HUES64 (cell line): Measurements from ENCODE around the gene ZNF92. TPM values are rescaled to one million over a fixed set of nuclear protein-coding genes. Genes with fewer than 3 reads are reported as not detected.
"Not testable (repeated sequence)": the region's sequence is repeated elsewhere in the genome, so short reads cannot be mapped to it uniquely, and the experiment has no call there.

Source experiments
- H3K27ac ChIP-seq: 2 replicates; pipeline ENCODE4 v1.7.0; 2013; ENCODE audit warnings: low read depth, low read length, inconsistent platforms
- H3K27me3 ChIP-seq: 2 replicates; pipeline ENCODE4 v1.6.1; 2013; ENCODE audit warnings: mild to moderate bottlenecking, low read length; ENCODE audit not compliant: insufficient read depth
- H3K36me3 ChIP-seq: 2 replicates; pipeline ENCODE4 v1.6.1; 2013; ENCODE audit warnings: mild to moderate bottlenecking, low read length; ENCODE audit not compliant: insufficient read depth
- H3K4me1 ChIP-seq: 2 replicates; pipeline ENCODE4 v1.6.1; 2013; ENCODE audit warnings: mild to moderate bottlenecking, low read length, moderate library complexity; ENCODE audit not compliant: insufficient read depth
- H3K4me3 ChIP-seq: 2 replicates; pipeline ENCODE4 v1.5.1; 2013; ENCODE audit warnings: mild to moderate bottlenecking, low read length, moderate library complexity
- H3K9ac ChIP-seq: 2 replicates; pipeline ENCODE4 v1.6.1; 2013; ENCODE audit warnings: mild to moderate bottlenecking, low read depth, low read length
- H3K9me3 ChIP-seq: 2 replicates; pipeline ENCODE4 v1.6.1; 2013; ENCODE audit warnings: low read depth, low read length; ENCODE audit not compliant: insufficient read depth
- WGBS: fragments of 150-250, 120-280 bp; methylation state at CpG from one replicate; pipeline ENCODE4 v1.1.7; 2013; ENCODE audit warnings: missing lambda C conversion rate; 5-methylcytosine and 5-hydroxymethylcytosine counted together
- polyA plus RNA-seq, 2 experiments: library from polyadenylated mRNA; stranded (reverse); fragments of 50-300 nt; gene quantifications; one replicate each; pipeline ENCODE4 v1.2.3, GENCODE V29; 2013

The ZNF92 gene
- 24.5 TPM for polyA plus RNA-seq (2013, experiment 1 of 2)
- 26.8 TPM for polyA plus RNA-seq (2013, experiment 2 of 2)

DNA sequence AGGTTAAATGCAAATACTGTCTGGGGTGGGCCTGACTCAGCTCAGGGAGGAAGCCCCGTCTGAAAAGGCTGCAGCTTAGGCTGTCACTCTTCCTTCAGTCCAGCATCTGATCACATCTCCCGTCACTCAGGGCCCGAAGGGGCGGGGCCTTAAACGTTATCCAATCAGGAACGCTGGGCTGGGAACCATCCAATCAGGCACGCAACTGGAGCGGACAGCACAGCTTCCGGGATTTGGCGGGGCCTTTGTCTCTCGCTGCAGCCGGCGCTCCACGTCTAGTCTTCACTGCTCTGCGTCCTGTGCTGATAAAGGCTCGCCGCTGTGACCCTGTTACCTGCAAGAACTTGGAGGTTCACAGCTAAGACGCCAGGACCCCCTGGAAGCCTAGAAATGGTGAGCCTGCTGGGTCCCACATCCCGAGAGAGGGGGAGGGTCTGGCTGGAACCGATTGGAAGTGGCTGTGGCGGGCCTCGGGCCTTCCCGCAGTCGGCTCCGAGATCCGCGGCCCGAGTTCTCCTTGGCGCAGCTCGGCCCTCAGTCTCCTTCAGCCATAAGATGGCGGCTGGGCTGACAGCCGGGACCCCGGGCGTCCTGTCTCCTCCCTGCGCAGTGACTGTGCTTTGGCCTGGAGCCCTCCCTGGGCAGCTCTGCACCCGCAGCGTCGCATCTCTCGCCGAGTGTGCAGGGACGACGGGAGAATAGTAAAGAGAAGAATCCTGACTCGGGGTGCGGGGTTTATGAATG lies at the start of gene ZNF92:
ZNF92 (plus strand) TSS at position 248 of the 744 bp plus-strand sequence; CDS start at position 391, 143 bp downstream.
- under 1% methylated on average over 44 of the region's 44 CpGs for WGBS
- peak within 1 kb of the TSS; percentile 97 for H3K9ac ChIP-seq
- peaks cover 25% of the 10 kb centered on the region for H3K36me3 ChIP-seq
- no peaks in the 10 kb centered on the region for H3K27me3 ChIP-seq
- peaks cover 11% of the 10 kb centered on the region; the same call in 1 of the 2 replicates for H3K4me1 ChIP-seq
- H3K27ac ChIP-seq, result peak within 1 kb of the TSS; percentile 96
- peak within 1 kb of the TSS; percentile 86 for H3K4me3 ChIP-seq
- H3K9me3 ChIP-seq, result no peaks in the 10 kb centered on the region

DNA sequence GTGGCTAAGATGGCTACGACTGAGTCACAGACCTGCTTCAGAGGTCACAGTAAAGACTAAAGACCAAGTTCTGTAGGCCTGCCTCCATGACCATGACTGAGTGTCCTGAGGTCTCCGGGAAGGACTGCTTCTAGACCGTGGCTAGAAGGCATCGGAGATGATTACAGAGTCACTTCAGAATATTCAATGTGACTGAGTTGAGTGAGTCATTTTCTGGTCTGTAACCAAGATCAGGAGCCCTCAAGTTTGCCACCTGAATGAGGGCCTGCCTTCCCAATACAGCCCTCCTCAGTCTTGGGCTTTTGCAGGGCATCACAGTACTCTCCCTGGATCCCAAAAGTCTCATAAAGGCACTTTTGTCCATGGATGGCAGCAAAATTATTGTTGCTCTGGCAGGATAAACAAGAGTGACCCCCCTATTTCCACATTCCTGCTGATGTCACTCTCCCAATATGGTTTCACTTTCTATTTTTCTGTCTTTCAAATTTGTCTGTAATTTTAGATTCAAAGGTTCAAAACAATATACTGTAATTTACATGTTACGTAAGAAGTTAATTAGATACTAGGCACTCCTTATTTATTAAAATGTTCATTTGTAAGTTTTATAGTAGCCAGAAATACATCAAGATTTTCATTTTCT lies 47.7 kb upstream of the ZNF92 start:
- Histone ChIP-seq H3K9ac (no peak overlapping the region), H3K9me3 (no peaks in the 10 kb centered on the region), H3K36me3 (no peaks in the 10 kb centered on the region), H3K27ac (no peak overlapping the region), H3K4me1 (no peaks in the 10 kb centered on the region), H3K27me3 (no peaks in the 10 kb centered on the region), H3K4me3 (no peak overlapping the region)
- WGBS, result 95% methylated on average over 4 of the region's 5 CpGs

DNA sequence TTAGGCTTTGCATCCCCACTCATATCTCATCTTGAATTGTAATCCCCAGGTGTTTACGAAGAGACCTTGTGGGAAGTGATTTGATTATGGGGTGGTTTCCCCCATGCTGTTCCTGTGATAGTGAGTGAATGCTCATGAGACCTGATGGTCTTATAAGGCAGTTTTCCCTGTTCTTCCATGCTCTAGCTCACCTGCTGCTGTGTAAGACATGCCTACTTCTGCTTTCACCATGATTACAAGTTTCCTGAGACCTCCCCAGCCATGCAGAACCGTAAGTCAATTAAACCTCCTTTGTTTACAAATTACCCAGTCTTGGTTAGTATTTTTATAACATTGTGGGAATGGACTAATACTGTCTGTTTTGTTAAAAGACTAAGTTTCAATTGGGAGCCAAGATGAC lies 35.3 kb upstream of the ZNF92 start:
- Histone ChIP-seq H3K27me3 (no peaks in the 10 kb centered on the region), H3K9me3 (no peaks in the 10 kb centered on the region), H3K36me3 (no peaks in the 10 kb centered on the region), H3K4me1 (no peaks in the 10 kb centered on the region), H3K4me3 (no peak overlapping the region), H3K9ac (no peak overlapping the region), H3K27ac (no peak overlapping the region)
- WGBS, result 75% methylated on average over 1 of the region's 2 CpGs

DNA sequence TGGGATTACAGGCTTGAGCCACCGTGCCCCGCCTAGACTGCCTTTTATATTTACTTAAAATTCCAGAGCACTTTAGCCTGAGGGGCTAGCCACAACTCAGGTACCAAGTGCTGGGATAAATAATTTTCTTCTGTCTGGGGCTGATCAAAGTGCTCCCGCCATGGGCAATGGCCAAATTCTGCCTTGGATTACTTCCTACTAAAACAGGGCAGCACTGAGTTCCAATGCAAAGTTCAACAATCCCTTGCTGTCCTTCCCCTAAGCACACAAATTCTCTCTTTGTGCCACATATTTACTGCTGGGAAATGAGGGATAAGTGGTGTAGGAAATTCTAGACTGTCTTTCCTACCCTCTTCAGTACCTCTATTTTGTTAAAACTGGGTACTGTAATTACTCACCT lies 34.4 kb upstream of the ZNF92 start:
- Histone ChIP-seq H3K27ac (no peak overlapping the region), H3K4me3 (no peak overlapping the region), H3K9me3 (no peaks in the 10 kb centered on the region), H3K4me1 (no peaks in the 10 kb centered on the region), H3K27me3 (no peaks in the 10 kb centered on the region), H3K9ac (no peak overlapping the region), H3K36me3 (no peaks in the 10 kb centered on the region)
- WGBS, result 95% methylated on average over 3 of the region's 3 CpGs

DNA sequence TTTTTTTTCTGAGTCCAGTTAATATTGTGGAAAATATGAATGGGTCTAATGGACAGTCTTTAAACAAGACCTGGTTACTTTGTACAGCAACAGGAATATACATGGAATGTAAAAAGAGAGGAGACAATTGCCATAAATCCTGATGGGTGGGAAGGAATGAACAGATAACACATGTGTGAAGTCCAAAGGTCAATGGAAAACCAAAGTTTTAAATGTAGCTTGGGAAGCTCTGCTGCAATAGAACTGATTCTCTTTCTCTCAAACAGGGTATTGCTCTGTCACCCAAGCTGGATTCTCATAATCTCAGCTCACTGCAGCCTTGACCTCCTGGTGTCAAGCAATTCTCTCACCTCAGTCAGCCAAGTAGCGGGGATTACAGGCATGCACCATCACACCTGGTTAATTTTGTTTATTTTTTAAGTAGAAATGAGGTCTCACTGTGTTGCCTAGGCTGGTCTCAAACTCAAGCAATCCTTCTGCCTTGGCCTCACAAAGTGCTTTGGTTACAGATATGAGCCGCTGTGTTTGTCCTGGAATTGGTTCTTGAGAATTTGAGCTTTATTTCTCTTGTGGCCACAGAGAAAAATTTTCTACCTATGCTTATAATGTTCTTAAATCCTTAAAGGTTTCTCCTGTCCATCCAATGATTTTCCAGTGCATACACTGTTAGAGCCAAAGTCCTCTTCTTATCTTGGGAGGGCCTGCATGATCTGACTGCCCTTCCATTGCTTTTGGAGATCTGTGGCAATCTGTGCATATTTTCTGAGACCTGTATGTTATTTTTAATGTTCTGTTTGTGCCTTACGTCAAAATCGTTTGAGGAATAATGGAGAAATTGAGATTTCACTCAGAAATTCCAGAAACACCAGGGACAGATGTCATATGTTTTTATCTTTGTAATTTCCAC lies 30.7 kb upstream of the ZNF92 start:
- 88% methylated on average over 4 of the region's 4 CpGs for WGBS
- no peaks in the 10 kb centered on the region for H3K9me3 ChIP-seq
- H3K9ac ChIP-seq, result no peak overlapping the region
- no peaks in the 10 kb centered on the region for H3K27me3 ChIP-seq
- H3K4me1 ChIP-seq, result no peaks in the 10 kb centered on the region
- no peaks in the 10 kb centered on the region for H3K36me3 ChIP-seq
- no peak overlapping the region for H3K4me3 ChIP-seq
- H3K27ac ChIP-seq, result no peak overlapping the region

DNA sequence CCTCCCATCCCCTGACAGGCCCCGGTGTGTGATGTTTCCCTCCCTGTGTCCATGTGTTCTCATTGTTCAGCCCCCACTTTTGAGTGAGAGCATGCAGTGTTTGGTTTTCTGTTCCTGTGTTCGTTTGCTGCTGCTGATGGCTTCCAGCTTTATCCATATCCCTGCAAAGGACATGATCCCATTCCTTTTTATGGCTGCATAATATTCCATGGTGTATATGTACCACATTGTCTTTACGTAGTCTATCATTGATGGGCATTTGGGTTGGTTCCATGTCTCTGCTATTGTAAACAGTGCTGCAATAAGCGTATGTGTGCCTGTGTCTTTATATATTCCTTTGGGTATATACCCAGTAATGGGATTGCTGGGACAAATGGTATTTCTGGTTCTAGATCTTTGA lies 29.1 kb upstream of the ZNF92 start:
- H3K9me3 ChIP-seq, H3K4me3 ChIP-seq, H3K27me3 ChIP-seq, H3K9ac ChIP-seq, H3K4me1 ChIP-seq, H3K27ac ChIP-seq, H3K36me3 ChIP-seq: not testable (repeated sequence)
- WGBS, result 96% methylated on average over 4 of the region's 4 CpGs

DNA sequence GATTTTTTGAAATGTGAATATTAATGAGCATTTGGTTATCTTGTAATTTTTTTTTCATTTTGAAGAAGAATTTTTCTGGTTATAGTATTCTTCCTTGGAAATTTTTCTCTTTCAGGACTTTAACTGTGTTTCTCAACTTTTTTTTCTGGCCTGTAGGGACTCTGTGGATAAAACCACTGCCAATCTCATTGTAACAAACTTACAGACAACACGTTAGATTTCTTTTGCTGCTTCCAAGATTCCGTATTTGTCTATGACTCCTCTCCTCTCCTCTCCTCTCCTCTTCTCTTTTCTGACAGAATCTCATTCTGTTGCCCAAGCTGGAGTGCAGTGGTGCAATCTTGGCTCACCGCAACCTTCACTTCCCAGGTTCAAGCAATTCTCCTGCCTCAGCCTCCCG lies 19.4 kb upstream of the ZNF92 start:
- H3K27me3 ChIP-seq, result no peaks in the 10 kb centered on the region
- H3K4me1 ChIP-seq, result no peaks in the 10 kb centered on the region
- no peak overlapping the region for H3K9ac ChIP-seq
- no peaks in the 10 kb centered on the region for H3K9me3 ChIP-seq
- 88% methylated on average over 3 of the region's 4 CpGs for WGBS
- no peak overlapping the region for H3K27ac ChIP-seq
- no peaks in the 10 kb centered on the region for H3K36me3 ChIP-seq
- no peak overlapping the region for H3K4me3 ChIP-seq

DNA sequence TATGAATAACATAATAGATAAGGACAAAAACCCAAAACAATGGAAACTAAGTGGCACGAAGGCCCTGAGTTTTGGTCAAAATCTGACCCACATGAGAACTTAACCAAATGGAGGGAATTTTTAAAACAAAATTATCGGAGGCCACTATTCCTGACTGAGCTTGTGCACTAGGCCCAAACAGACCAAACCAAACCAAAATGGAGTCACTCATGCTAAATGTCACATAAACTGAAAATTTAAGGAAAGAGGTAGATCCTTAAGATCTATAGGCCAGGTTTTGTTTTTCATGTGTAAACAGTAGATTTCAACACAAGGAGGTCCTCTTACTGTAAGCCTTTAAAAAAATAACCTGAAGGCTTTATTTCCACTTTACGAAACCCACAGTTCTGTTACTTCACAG lies 3.8 kb upstream of the ZNF92 start:
- no peaks in the 10 kb centered on the region for H3K9me3 ChIP-seq
- no peaks in the 10 kb centered on the region for H3K36me3 ChIP-seq
- WGBS, result 91% methylated on average over 2 of the region's 3 CpGs
- no peak overlapping the region for H3K4me3 ChIP-seq
- H3K27ac ChIP-seq, result no peak overlapping the region
- H3K4me1 ChIP-seq, result peaks cover 6% of the 10 kb centered on the region; the same call in 1 of the 2 replicates
- no peak overlapping the region for H3K9ac ChIP-seq
- H3K27me3 ChIP-seq, result no peaks in the 10 kb centered on the region

DNA sequence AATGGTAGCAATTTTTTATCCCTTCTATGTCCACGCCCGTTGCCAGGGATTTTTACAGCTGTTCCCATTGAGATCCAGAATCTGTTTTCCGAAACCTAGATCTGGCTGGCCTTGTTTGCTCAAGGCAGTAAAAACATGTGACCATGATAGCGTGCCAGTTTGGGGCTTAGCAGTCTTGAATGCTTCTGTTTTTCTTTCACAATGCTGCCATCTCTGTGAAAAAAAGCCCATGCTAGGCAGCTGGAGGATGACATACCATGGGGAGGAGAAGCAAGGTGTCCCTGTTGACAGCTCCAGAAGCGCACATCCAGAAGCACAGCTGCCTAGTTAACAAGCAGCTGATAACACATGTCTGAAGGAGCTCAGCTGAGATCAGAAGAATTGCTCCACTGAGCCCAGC lies 2.2 kb upstream of the ZNF92 start:
- H3K36me3 ChIP-seq, result peaks cover 10% of the 10 kb centered on the region; the same call in 1 of the 2 replicates

DNA sequence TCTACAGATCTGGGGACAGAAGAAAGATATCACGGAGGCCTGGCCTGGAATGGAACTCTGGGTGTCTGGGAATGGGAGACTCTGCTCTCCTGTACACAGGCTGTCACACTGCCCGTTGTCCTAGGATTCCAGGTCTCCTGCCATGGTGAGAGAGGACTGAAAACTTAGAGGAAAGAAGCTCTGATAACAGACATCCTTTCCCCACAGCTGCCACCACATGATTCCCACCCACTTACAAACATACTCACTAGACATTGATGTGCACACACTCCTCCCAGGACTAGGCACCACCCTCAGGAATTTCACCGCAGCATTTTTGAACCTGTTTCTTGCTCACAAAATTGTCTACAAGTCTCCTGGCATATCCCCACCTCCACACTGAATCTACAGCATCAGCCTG lies 5.7 kb downstream of the ZNF92 start:
- Histone ChIP-seq H3K9ac (no peak overlapping the region), H3K4me1 (peaks cover 32% of the 10 kb centered on the region), H3K27ac (no peak overlapping the region), H3K36me3 (peaks cover 40% of the 10 kb centered on the region), H3K9me3 (no peaks in the 10 kb centered on the region), H3K4me3 (no peak overlapping the region), H3K27me3 (no peaks in the 10 kb centered on the region)
- WGBS, result 87% methylated on average over 3 of the region's 3 CpGs

More for the DNA sequence above, 2.2 kb upstream of the ZNF92 start:
- Histone ChIP-seq H3K4me1 (peaks cover 11% of the 10 kb centered on the region; the same call in 1 of the 2 replicates), H3K27ac (no peak overlapping the region), H3K27me3 (no peaks in the 10 kb centered on the region), H3K9me3 (no peaks in the 10 kb centered on the region), H3K4me3 (no peak overlapping the region), H3K9ac (no peak overlapping the region)
- 93% methylated on average over 5 of the region's 5 CpGs for WGBS

DNA sequence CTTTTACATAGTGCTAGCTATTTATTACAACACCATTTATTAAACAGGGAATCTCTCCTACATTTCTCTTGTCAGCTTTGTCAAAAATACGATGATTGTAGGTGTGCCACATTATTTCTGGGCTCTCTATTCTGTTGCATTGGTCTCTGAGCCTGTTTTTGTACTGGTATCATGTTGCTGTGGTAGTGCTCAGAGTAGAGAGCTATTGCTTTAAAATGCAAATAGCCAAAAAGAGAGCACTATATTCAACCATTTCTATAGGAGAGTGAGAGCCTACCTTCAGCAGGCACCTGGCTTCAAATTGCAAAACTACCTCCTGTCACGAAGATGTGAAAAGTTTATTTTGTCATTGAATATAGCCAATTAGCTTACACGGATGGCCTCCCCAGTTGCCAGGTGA lies 8.1 kb downstream of the ZNF92 start:
- no peaks in the 10 kb centered on the region for H3K27me3 ChIP-seq
- no peaks in the 10 kb centered on the region for H3K9me3 ChIP-seq
- peaks cover 23% of the 10 kb centered on the region for H3K4me1 ChIP-seq
- no peak overlapping the region for H3K9ac ChIP-seq
- H3K4me3 ChIP-seq, result no peak overlapping the region
- peaks cover 28% of the 10 kb centered on the region for H3K36me3 ChIP-seq
- WGBS, result 85% methylated on average over 3 of the region's 3 CpGs
- no peak overlapping the region for H3K27ac ChIP-seq
